SW 1271 (cell line): Measurements from ENCODE around the gene CRELD2.

Source experiments
- DNase-seq, 2 experiments: peaks; one replicate each; lab custom pipeline; 2025; lab: John Stamatoyannopoulos, UW

The CRELD2 gene

GRCh38 chr22:49917974-49918910, at the start of gene CRELD2, which contains the start of gene ALG12:
Gene CRELD2, plus strand, starts transcription at chr22:49918634. Its CDS starts 136 bp downstream, at chr22:49918770.
Gene ALG12, minus strand, starts transcription at chr22:49918438. Its CDS starts 4,673 bp downstream, at chr22:49913765.
- DNase-seq = peak; percentile 40 to 88

GRCh38 chr22:49869086-49869830, 49.2 kb upstream of the CRELD2 start:
- DNase-seq = no peak

- DNase-seq = no peak
Measured at GRCh38 chr22:49869845-49870712, 48.4 kb upstream of the CRELD2 start.

- DNase-seq = peak in 1 of 2 experiments; percentile 9
Measured at GRCh38 chr22:49871482-49871881, 47.0 kb upstream of the CRELD2 start.

- DNase-seq = no peak
Measured at GRCh38 chr22:49872347-49872746, 46.1 kb upstream of the CRELD2 start.

- no peak for DNase-seq
Measured at GRCh38 chr22:49873228-49873940, 45.0 kb upstream of the CRELD2 start.

- DNase-seq = no peak
Measured at GRCh38 chr22:49877642-49878041, 40.8 kb upstream of the CRELD2 start.

- DNase-seq = no peak
Measured at GRCh38 chr22:49878206-49878605, 40.2 kb upstream of the CRELD2 start.

GRCh38 chr22:49879871-49880270, 38.6 kb upstream of the CRELD2 start:
- no peak for DNase-seq

- no peak for DNase-seq
Measured at GRCh38 chr22:49880281-49880680, 38.2 kb upstream of the CRELD2 start.

GRCh38 chr22:49881856-49882255, 36.6 kb upstream of the CRELD2 start:
- DNase-seq = no peak

GRCh38 chr22:49882519-49883293, 35.7 kb upstream of the CRELD2 start:
- DNase-seq = no peak

- no peak for DNase-seq
Measured at GRCh38 chr22:49883294-49883640, 35.2 kb upstream of the CRELD2 start.

- DNase-seq = no peak
Measured at GRCh38 chr22:49884075-49884474, 34.4 kb upstream of the CRELD2 start.

GRCh38 chr22:49884503-49885260, 33.8 kb upstream of the CRELD2 start:
- DNase-seq = no peak

GRCh38 chr22:49885281-49885680, 33.2 kb upstream of the CRELD2 start:
- no peak for DNase-seq

- no peak for DNase-seq
Measured at GRCh38 chr22:49885881-49886280, 32.6 kb upstream of the CRELD2 start.

GRCh38 chr22:49886346-49887063, 31.9 kb upstream of the CRELD2 start:
- no peak for DNase-seq

GRCh38 chr22:49887064-49887451, 31.4 kb upstream of the CRELD2 start:
- DNase-seq = no peak
